GM21526 (cell line): ENCODE measurements around the gene FAM241A.
"Not testable (repeated sequence)": the region's sequence is repeated elsewhere in the genome, so short reads cannot be mapped to it uniquely, and the experiment has no call there.

Source experiments
- ATAC-seq: cut with Tn5 transposase; IDR thresholded peaks from one replicate; pipeline ENCODE4 v1.9.1; 2021; ENCODE audit warnings: moderate library complexity; ENCODE audit not compliant: unreplicated experiment, low FRiP score

The FAM241A gene

DNA sequence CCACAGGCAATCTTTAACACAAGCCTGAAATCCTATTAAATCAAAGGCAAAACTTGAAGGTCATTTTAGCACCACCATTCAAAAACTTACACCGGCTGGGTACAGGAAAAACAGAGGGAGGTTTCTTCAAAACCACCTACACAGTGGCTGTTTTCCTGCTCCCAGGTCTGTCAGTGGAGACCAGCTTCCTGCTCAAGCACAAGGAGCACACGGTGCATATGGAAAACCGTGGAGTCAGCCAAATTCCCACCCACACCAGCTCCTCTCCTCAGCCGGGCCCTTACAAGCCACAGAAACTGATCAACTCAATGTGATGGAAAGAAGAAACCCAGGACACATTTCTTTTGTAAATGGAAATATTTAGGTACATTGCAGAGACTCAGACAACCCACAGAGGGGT is 14.3 kb upstream of the FAM241A start:
- ATAC-seq, result no peak

DNA sequence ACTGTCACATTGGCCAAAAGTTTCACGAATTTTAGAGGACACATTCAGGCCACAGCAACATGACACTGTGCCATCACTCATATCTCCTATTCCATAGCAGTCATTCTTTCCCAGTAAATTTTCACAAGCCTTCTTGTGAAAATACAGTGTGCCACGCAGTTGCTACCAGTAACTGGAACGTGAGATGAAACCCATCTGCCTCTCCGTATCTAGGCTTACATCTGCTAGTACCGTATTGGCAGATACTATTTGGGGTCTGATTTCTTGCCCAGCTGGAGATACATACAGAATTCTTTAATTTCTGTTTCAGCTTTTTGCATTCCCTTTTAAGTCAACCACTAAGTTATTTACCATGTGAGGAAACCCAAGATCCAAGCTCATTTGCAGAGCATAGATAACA is 8.7 kb upstream of the FAM241A start:
- no peak for ATAC-seq

DNA sequence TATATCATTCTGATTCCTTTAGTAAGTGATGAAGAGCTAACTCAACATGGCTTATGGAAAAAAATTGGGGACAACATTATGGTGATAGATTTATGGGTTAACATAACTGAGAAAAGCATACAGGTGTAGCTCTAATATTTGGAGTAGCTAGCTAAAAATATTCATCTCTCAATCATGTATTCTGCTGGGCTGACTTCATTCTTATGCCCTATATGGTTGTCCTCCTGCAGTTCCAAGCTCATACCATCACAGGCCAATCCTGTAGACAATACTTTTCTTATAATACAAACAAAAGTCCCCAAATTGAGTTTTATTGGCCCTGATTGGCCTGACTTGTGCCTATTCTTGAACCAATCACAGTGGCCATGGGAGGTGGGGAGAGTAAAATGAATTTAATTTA is 6.7 kb upstream of the FAM241A start:
- ATAC-seq, result no peak

DNA sequence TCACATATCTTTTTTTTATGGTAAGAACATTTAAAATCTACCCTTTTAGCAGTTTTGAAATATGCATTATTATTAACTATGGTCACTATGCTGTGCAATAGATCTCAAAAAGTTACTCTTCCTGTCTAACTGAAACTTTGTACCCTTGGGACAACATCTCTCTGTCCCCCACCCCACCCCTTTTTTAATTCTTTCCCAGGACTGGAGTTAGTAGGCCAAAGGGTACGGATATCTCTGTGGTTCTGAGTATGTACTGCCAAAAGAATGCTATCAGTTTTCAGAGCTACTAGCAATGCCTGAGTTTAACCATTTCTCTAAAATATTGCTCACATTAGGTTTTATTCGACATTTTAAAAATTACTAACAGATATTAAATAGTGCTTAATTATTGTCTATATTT is 4.7 kb upstream of the FAM241A start:
- no peak for ATAC-seq

DNA sequence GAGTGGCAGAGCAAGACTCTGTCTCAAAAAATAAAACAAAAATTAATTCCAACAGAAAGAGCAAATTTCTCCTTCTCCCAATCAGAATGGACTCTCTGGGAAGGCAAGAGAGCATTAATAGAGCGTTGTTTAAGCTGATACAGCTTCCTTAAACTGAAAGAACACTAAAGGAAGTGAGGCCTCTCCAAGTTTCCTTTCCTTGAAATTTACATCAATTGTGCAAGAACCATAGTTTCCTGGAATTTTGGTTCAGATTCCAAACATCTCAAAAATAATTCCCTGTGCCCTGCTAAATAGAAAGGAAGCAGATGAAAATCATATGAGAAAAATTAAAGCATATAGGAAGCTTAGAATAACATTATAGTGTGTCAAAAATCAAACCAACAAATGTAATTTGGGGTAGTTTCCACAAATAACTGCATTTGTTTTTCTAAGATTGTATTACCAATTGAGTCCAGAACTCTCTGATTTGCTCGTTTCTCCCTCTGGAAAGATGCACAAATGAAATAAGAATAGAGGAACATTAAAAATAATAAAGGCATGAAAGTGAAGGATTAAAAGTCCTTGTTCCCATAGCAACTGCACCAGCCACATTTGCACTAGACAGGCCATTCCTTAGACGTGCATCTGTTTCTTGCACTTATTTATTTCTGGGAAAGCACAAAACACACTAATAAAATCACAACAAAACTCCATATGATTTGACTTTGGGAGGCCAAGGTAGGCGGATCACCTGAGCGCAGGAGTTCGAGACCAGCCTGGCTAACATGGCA is 3.7 kb upstream of the FAM241A start:
- no peak for ATAC-seq

- ATAC-seq, result no peak
These were observed 3.1 kb upstream of the FAM241A start for GRCh38 chr4:112142182-112142581.

DNA sequence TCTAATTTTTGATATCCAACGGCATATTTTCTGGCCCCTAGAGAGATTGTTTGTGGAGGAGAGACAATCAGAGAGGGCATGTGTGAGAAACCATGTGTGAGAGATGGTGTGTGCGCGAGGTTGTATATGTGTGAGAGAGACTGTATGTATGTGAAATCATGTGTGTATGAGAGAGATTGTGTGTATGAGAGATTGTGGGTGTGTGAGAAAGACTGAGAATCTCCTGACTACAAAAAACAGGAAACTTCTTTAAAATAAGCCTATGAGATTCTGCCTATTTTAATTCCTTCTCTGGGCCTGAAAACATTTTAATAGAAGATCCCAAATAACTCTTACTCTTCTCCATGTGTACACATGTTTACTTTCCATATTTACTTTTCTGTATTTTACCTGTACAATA is 1.5 kb upstream of the FAM241A start:
- no peak for ATAC-seq

- ATAC-seq, result no peak
These were observed 518 bp upstream of the FAM241A start for GRCh38 chr4:112144546-112145325.

GRCh38 chr4:112145790-112146501 is 692 bp downstream of the FAM241A start:
- peak; percentile 49 for ATAC-seq

DNA sequence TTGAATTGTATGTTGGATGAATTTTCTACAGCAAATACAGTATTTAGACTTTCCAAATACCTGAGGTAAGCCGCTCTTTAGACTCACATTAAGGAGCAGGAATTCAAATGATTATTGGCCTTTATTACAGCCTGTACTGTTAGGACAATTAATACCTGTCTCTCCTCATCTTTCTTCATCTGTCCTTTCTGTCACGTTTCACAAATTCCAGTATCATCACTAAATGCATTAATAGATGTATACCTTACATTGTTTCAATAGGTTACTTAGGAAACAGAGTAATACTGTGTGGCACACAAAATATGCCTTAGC is 1.2 kb downstream of the FAM241A start:
- ATAC-seq, result no peak

DNA sequence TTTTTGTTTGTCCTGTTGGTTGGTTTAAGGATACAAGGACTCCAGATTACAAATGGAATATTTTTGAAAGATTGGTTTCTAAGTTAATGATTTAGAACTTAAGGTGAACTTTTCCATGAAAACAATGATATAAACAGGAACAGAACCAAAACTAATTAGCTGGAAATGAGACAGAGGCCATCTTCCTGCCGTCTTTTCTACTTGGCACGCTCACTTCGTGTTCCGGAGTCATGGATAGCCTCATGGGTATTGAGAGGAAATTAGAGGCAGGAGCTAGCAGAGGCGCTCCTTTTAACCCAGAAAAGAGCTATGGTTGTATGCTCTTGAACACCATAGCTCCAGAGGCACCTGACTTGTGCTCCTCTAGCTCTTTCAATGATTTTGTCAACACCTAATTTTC is 2.4 kb downstream of the FAM241A start:
- ATAC-seq, result no peak

DNA sequence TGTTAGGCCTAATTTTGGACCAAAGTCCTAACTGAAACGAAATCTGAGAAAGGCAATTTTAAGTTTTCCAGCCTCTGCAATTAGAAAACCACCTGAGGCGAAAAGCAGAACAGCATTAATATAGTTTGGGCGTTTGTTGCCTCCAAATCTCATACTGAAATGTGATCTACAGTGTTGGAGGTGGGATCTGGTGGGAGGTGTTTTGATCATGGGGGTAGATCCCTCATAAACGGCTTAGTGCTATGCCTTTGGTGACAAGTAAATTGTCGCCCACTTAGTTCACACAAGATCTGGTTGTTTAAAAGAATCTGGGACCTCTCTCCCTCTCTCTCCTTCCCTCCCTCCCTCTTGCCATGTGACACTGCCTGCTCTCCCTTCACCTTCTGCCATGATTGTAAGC is 5.7 kb downstream of the FAM241A start:
- no peak for ATAC-seq

GRCh38 chr4:112152521-112152920 is 7.3 kb downstream of the FAM241A start:
- ATAC-seq, result no peak

GRCh38 chr4:112153211-112153791 is 8.0 kb downstream of the FAM241A start:
- ATAC-seq, result no peak

DNA sequence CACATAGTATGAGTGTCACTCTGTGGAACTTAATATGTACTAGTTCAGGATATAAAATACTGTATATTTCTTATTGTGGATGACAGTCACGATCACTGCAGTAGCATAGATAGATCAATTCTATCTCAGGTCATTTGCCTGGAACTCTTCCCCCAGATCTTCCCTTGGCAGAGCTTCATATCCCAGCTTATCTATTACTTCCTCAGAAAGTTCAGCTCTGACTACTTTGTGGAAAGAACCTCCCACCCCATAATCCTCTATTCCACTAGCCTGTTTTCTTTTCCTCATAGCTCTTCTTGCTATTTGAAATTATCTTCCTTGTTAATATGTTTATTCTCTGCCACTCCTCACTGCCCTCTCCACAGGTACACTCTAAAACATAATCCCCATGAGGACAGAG is 10.9 kb downstream of the FAM241A start:
- ATAC-seq, result no peak

DNA sequence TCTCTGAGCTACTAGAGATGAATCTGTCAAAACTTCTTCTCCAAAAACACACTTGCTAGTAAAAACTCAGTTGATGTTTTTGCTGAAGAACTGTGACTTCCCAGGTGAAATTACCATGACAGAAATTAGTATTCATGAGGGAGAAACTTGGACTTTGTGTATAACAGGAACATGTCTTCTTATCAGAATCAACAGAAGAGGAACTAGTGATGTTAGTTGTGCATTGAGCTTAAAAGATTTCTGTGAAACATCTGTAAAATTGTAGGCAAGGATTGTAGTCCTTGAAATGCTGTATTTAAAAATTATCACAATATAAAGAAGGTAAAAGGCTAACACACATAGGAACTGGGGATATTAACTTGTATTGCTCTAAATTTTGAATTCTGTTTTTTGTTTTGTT is 11.3 kb downstream of the FAM241A start:
- ATAC-seq, result no peak

- ATAC-seq, result not testable (repeated sequence)
These were observed 18.5 kb downstream of the FAM241A start for GRCh38 chr4:112163706-112164105.

- no peak for ATAC-seq
These were observed 22.5 kb downstream of the FAM241A start for GRCh38 chr4:112167794-112168193.

DNA sequence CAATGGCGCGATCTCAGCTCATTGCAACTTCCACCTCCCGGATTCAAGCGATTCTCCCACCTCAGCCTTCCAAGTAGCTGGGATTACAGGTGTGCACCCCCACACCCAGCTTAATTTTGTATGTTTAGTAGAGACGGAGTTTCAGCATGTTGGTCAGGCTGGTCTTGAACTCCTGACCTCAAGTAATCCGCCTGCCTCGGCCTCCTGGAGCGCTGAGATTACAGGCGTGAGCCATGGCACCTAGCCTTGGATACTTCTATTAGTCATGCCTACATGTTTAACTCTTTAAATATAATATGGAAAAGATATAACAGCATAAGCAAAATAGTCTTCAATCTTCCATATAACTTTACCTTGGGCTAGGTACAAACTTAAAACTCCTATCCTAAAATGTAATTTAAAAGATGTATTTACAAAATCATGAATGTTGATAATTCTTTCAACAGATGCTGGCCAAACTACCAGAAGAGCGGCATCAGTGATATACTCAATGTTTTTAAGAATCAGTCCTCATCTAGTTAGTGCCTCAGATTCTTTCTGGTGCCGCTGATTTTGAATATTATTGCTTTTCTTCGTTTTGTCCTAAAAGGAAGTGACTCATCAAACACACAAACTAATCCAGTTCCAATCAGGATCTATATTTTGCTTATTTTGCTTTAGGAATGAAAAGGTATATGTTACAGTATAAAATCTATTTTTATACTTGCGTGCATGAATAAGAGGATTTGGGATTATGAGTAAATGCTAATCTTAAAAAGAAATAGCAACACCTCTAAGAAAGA is 23.7 kb downstream of the FAM241A start:
- no peak for ATAC-seq

GRCh38 chr4:112170451-112170993 is 25.3 kb downstream of the FAM241A start:
- no peak for ATAC-seq
